GM23248 (cell line): ENCODE data around the gene CSF2.

ENCODE experiments used
- EZH2 ChIP-seq: fragments of 200-600 bp; sonication (generic); IDR thresholded peaks from 2 replicates; pipeline ENCODE4 v1.6.1; 2018; ENCODE audit warnings: antibody characterized with exemption, mild to moderate bottlenecking; ENCODE audit not compliant: insufficient read depth, poor library complexity, severe bottlenecking
- EZH2phosphoT487 ChIP-seq: fragments of 200-600 bp; sonication (generic); IDR thresholded peaks from 2 replicates; pipeline ENCODE4 v1.6.1; 2018; ENCODE audit warnings: antibody characterized with exemption, moderate library complexity, mild to moderate bottlenecking, low read depth; ENCODE audit not compliant: insufficient read depth

DNA sequence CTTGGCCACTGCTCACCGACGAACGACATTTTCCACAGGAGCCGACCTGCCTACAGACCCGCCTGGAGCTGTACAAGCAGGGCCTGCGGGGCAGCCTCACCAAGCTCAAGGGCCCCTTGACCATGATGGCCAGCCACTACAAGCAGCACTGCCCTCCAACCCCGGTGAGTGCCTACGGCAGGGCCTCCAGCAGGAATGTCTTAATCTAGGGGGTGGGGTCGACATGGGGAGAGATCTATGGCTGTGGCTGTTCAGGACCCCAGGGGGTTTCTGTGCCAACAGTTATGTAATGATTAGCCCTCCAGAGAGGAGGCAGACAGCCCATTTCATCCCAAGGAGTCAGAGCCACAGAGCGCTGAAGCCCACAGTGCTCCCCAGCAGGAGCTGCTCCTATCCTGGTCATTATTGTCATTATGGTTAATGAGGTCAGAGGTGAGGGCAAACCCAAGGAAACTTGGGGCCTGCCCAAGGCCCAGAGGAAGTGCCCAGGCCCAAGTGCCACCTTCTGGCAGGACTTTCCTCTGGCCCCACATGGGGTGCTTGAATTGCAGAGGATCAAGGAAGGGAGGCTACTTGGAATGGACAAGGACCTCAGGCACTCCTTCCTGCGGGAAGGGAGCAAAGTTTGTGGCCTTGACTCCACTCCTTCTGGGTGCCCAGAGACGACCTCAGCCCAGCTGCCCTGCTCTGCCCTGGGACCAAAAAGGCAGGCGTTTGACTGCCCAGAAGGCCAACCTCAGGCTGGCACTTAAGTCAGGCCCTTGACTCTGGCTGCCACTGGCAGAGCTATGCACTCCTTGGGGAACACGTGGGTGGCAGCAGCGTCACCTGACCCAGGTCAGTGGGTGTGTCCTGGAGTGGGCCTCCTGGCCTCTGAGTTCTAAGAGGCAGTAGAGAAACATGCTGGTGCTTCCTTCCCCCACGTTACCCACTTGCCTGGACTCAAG is 1.5 kb downstream of the CSF2 start:
- TF ChIP-seq EZH2phosphoT487 (no peak), EZH2 (no peak)
